ENCODE results near the gene HOXD12.

Gene HOXD12

GRCh38 chr2:176115883-176116813, 16.6 kb downstream of the HOXD12 start, which contains the start of gene HOXD10:
Gene HOXD10 (plus strand): TSS chr2:176116778. CDS start chr2:176116834, 56 bp downstream.
- no peak within 1 kb of the TSS for H3K4me3 ChIP-seq (ENCODE audit: low read depth, low read length)
- no peak for DNase-seq (ENCODE audit: low read depth)
- TF ChIP-seq MYC (IDR thresholded peaks at IDR 0.05; ENCODE audit: low read depth, low read length) (no peak), POLR2A (IDR thresholded peaks at IDR 0.05; ENCODE audit: extremely low read depth, insufficient read length) (no peak), MAX (IDR thresholded peaks at IDR 0.05; ENCODE audit: low read depth, low read length) (no peak), CTCF (IDR thresholded peaks at IDR 0.05; ENCODE audit: low read depth, low read length) (no peak)

GRCh38 chr2:176117162-176117822, 17.7 kb downstream of the HOXD12 start:
- no peak for TF ChIP-seq MAX (IDR thresholded peaks at IDR 0.05; ENCODE audit: low read depth, low read length)
- no peak for TF ChIP-seq POLR2A (IDR thresholded peaks at IDR 0.05; ENCODE audit: extremely low read depth, insufficient read length)
- no peak for TF ChIP-seq MYC (IDR thresholded peaks at IDR 0.05; ENCODE audit: low read depth, low read length)
- TF ChIP-seq CTCF (IDR thresholded peaks at IDR 0.05; ENCODE audit: low read depth, low read length) = no peak
- H3K4me3 ChIP-seq (ENCODE audit: low read depth, low read length) = no peak overlapping the region
- no peak for DNase-seq (ENCODE audit: low read depth)

GRCh38 chr2:176117823-176118371, 18.3 kb downstream of the HOXD12 start:
- no peak overlapping the region for H3K4me3 ChIP-seq (ENCODE audit: low read depth, low read length)
- no peak for TF ChIP-seq CTCF (IDR thresholded peaks at IDR 0.05; ENCODE audit: low read depth, low read length)
- no peak for TF ChIP-seq MYC (IDR thresholded peaks at IDR 0.05; ENCODE audit: low read depth, low read length)
- TF ChIP-seq MAX (IDR thresholded peaks at IDR 0.05; ENCODE audit: low read depth, low read length) = no peak
- TF ChIP-seq POLR2A (IDR thresholded peaks at IDR 0.05; ENCODE audit: extremely low read depth, insufficient read length) = no peak
- DNase-seq (ENCODE audit: low read depth) = no peak

- TF ChIP-seq CTCF (IDR thresholded peaks at IDR 0.05; ENCODE audit: low read depth, low read length) (peak; percentile 90), MYC (IDR thresholded peaks at IDR 0.05; ENCODE audit: low read depth, low read length) (no peak)
- H3K4me3 ChIP-seq (ENCODE audit: low read depth, low read length) = no peak overlapping the region
- peak; percentile 80 for DNase-seq (ENCODE audit: low read depth)
These were observed 19.2 kb downstream of the HOXD12 start for GRCh38 chr2:176118601-176119339.

GRCh38 chr2:176120364-176121189, 21.0 kb downstream of the HOXD12 start:
- TF ChIP-seq MAX (IDR thresholded peaks at IDR 0.05; ENCODE audit: low read depth, low read length) (no peak), CTCF (IDR thresholded peaks at IDR 0.05; ENCODE audit: low read depth, low read length) (no peak), POLR2A (IDR thresholded peaks at IDR 0.05; ENCODE audit: extremely low read depth, insufficient read length) (no peak), MYC (IDR thresholded peaks at IDR 0.05; ENCODE audit: low read depth, low read length) (no peak)
- H3K4me3 ChIP-seq (ENCODE audit: low read depth, low read length) = no peak overlapping the region
- DNase-seq (ENCODE audit: low read depth) = no peak
